Breast epithelium (tissue), 3 donors: ENCODE data around the gene LAYN.

Experiments used
- CTCF ChIP-seq, 3 donors: fragments of 450-650 bp; IDR thresholded peaks; one replicate each; pipeline ENCODE4 v1.5.1; 2016 to 2017; ENCODE audit warnings: antibody characterized with exemption in 3 of 3, mild to moderate bottlenecking in 3 of 3, moderate library complexity in 3 of 3
- POLR2A ChIP-seq: fragments of 450-650 bp; IDR thresholded peaks from one replicate; pipeline ENCODE4 v1.6.1; 2016; ENCODE audit warnings: antibody characterized with exemption, mild to moderate bottlenecking, moderate library complexity

GRCh38 chr11:111561306-111561705 lies 20.8 kb downstream of the LAYN start:
- TF ChIP-seq CTCF (IDR thresholded peaks at IDR 0.05) (no peak), POLR2A (no peak)
